K562 (cell line): ENCODE data around the gene SHROOM3.

Source experiments
- PML ChIP-seq: IDR thresholded peaks from 2 replicates; pipeline ENCODE4 v1.6.1; 2012; ENCODE audit warnings: low read length, inconsistent platforms
- TAF1 ChIP-seq: IDR thresholded peaks from 2 replicates; pipeline ENCODE4 v1.6.1; 2011; ENCODE audit warnings: mild to moderate bottlenecking, low read length, moderate library complexity; ENCODE audit not compliant: insufficient read depth, control insufficient read depth, severe bottlenecking; ENCODE audit errors: extremely low read depth
- THRA ChIP-seq: fragments of 450-650 bp; IDR thresholded peaks from 2 replicates; pipeline ENCODE4 v1.6.1; 2017; ENCODE audit warnings: mild to moderate bottlenecking, moderate library complexity
- USF1 ChIP-seq: sonication (generic); formaldehyde crosslinking; IDR thresholded peaks from 2 replicates; pipeline ENCODE4 v1.9.0; 2022; ENCODE audit warnings: mild to moderate bottlenecking, missing genetic modification reagents
- ZNF165 ChIP-seq: fragments of 250-450 bp; sonication (Bioruptor Pico); IDR thresholded peaks from 2 replicates; pipeline ENCODE4 v1.4.0; 2020; ENCODE audit warnings: borderline replicate concordance
- ZNF75A ChIP-seq: fragments of 450-650 bp; formaldehyde crosslinking; IDR thresholded peaks from 2 replicates; pipeline ENCODE4 v1.4.0; 2020; ENCODE audit warnings: mild to moderate bottlenecking

- TF ChIP-seq TAF1, result no peak
- no peak for TF ChIP-seq ZNF165 (CRISPR knock-in tag)
- TF ChIP-seq PML, result no peak
- TF ChIP-seq USF1 (CRISPR knock-in tag), result no peak
- no peak for TF ChIP-seq ZNF75A (CRISPR knock-in tag)
- no peak for TF ChIP-seq THRA
Observed at GRCh38 chr4:76652389-76652788, 217.4 kb downstream of the SHROOM3 start.
